BJ (cell line): Measurements from ENCODE around the gene AGBL4. TPM values are rescaled to one million over a fixed set of nuclear protein-coding genes. Genes with fewer than 3 reads are reported as not detected.

Experiments used
- CTCF ChIA-PET: fragments of 350-600 bp; formaldehyde crosslinking; extraction: SDS; loops from one replicate; lab custom pipeline; 2021; ENCODE audit warnings: antibody characterized with exemption, inconsistent platforms; lab: Yijun Ruan, JAX
- POLR2A ChIA-PET: fragments of 300-600 bp; sonication (Branson Sonifier 250); formaldehyde crosslinking; extraction: SDS; loops from one replicate; lab custom pipeline; 2021; ENCODE audit warnings: antibody characterized with exemption; lab: Charles Lee
- DNase-seq: peaks from one replicate; pipeline ENCODE4 v3.0.0-alpha.2; 2011; ENCODE audit warnings: low read depth
- H3K27me3 ChIP-seq: 2 replicates; pipeline ENCODE4 v1.6.0; 2011; ENCODE audit warnings: low read length; ENCODE audit not compliant: control insufficient read depth, insufficient read depth
- H3K36me3 ChIP-seq: 2 replicates; pipeline ENCODE4 v1.5.1; 2011; ENCODE audit warnings: low read length; ENCODE audit not compliant: control insufficient read depth, insufficient read depth
- H3K4me3 ChIP-seq: 2 replicates; pipeline ENCODE4 v1.5.1; 2011; ENCODE audit warnings: low read depth, mild to moderate bottlenecking, control low read depth, low read length
- CTCF ChIP-seq: IDR thresholded peaks from 2 replicates; pipeline ENCODE4 v1.5.1; 2011; ENCODE audit warnings: low read depth, mild to moderate bottlenecking, control low read depth, inconsistent platforms, low read length, moderate library complexity; ENCODE audit not compliant: insufficient read depth
- polyA plus RNA-seq: library from polyadenylated mRNA; depleted of rRNA; stranded (reverse); fragments of >200 nt; gene quantifications from 2 replicates; pipeline ENCODE4 v1.2.3, GENCODE V29; 2011

The AGBL4 gene
- polyA plus RNA-seq, 1 experiment: not detected

- no peak for DNase-seq
- Histone ChIP-seq H3K27me3 (no peaks in the 10 kb centered on the region), H3K36me3 (no peaks in the 10 kb centered on the region), H3K4me3 (no peak overlapping the region)
- POLR2A ChIA-PET: no interaction called here
- TF ChIP-seq CTCF: no peak
- CTCF ChIA-PET: no interaction called here
Measured at GRCh38 chr1:49723662-49724061, 300.1 kb downstream of the AGBL4 start.

GRCh38 chr1:49694251-49694827, 329.4 kb downstream of the AGBL4 start:
- ChIA-PET POLR2A (no interaction called here), CTCF (interaction anchor here (0.6 to 1.0 kb wide), 2 partner anchors 11 to 50 kb away, joined by 3 to 4 read pairs; no protein-coding TSS in a partner anchor)
- no peaks in the 10 kb centered on the region for H3K27me3 ChIP-seq
- DNase-seq: no peak
- TF ChIP-seq CTCF: no peak
- H3K36me3 ChIP-seq: no peaks in the 10 kb centered on the region
- no peak overlapping the region for H3K4me3 ChIP-seq

GRCh38 chr1:49686107-49686506, 337.6 kb downstream of the AGBL4 start:
- no peaks in the 10 kb centered on the region for H3K36me3 ChIP-seq
- H3K4me3 ChIP-seq: no peak overlapping the region
- POLR2A ChIA-PET: no interaction called here
- DNase-seq: no peak
- CTCF ChIA-PET: no interaction called here
- TF ChIP-seq CTCF: no peak
- no peaks in the 10 kb centered on the region for H3K27me3 ChIP-seq

- ChIA-PET CTCF (no interaction called here), POLR2A (no interaction called here)
- Histone ChIP-seq H3K4me3 (no peak overlapping the region), H3K36me3 (no peaks in the 10 kb centered on the region), H3K27me3 (no peaks in the 10 kb centered on the region)
- DNase-seq: no peak
- no peak for TF ChIP-seq CTCF
Measured at GRCh38 chr1:49677706-49678105, 346.0 kb downstream of the AGBL4 start.

GRCh38 chr1:49651136-49651535, 372.6 kb downstream of the AGBL4 start:
- CTCF ChIA-PET: no interaction called here
- POLR2A ChIA-PET: no interaction called here
- H3K36me3 ChIP-seq: no peaks in the 10 kb centered on the region
- DNase-seq: no peak
- H3K4me3 ChIP-seq: no peak overlapping the region
- TF ChIP-seq CTCF: no peak
- no peaks in the 10 kb centered on the region for H3K27me3 ChIP-seq
